ENCODE data around the gene DYNC1LI1.

Gene DYNC1LI1

DNA sequence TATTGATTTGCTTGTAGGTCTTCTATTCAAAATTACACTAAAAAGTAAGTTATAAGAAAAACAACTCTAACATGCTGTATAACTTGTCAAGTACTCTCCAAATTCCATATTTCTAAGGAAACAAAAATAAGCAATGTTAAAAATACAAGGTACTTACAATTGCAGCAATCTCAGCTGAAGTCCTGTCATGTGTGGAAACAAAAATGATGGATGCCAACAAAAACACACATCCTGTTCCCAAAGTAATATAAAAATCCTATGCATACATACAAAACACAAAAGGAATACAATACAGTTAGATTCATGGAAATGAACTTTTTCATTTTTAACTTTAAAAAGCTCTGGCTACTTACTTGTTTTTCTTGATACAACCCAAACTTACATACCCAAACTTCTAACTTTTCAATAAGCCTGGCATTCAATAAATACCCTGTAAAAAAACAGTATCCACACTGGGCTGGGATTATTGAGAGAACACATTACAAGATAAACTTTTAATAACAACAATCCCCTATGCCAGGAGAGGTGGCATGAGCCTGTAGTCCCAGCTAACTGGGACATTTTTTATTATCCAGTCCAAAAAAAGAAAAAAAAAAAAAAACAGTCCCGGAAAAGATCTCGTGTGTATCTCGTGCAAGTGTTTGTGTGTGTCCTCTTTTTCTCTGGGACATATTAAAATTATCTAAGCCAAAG, 82.7 kb downstream of the DYNC1LI1 start:
- DNase-seq: no peak

GRCh38 chr3:32484436-32484835, 86.2 kb downstream of the DYNC1LI1 start:
- DNase-seq: no peak

DNA sequence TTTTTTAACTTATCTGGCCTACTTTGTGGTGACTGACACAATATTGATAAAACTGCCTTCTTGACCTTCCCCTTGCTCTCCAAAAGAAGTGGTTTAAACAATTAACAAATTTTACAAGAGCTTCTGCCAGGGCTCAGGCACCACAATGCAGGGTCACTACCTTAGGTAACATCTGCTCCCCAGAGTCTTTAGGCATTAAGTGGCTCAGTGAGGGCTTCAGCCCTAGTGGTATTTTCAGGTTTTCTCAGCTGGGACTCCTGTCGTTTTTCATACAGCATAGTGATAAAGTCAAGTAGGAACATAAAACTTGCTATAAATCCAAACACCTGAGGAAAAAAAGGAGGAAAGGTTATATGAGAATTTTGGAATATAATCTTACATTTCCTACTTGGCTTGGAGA, 86.9 kb downstream of the DYNC1LI1 start:
- peak in 1 of 2 experiments; percentile 76 for DNase-seq

DNA sequence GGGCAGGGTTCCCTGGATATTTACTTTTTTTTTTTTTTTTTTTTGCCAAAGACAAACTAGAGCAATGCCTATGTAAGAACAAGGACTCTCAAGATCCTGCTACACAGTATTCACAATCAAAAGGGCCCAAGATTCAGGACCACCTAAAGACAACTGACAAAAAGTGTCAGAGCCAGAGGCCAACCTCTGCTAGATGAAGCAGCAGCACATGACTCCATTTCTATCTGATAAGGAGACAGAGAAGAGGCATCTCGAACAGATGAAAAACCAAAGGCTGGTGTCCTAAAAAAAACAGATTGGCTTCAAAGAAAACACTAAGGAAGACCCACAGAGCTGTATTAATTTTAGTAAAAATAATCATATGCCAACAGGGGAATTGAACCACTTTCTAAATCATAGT, 88.0 kb downstream of the DYNC1LI1 start:
- DNase-seq: no peak

DNA sequence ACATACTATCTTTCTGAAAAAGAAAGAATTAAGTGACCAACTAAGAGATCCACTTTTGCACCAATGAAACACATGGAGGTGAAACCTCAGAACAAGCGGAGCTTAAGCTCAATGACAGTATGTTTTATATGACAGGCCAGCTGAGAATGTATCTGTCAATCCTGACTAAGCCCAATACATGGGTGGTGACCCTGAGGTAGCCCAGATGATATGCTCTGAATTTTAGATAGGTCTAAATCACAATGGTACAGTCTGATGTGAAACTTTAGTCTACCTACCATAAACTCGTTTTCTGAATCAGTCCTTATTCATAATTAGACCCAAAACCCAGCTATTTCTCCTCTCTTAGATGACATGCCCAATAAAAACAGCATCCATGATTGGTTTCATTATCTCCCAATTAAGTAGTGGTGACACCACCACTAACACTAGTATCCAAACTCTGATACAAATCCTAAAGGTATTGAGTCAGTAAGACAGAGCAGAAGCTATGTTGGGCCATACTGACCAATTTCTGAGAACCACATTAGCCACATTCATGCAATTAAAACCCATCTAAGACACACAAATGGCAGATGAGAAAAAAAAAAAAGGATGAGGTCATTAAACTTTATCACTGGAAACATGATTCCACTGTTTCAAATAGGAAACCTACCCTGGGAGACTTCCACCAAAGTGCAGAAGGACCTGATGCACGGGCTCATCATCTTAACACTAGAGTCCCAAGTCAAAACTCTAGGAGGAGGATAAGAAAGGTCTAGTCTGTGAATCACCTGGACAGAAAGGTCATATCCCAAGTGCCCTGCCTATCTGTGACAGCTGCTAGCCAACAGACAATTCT, 88.6 kb downstream of the DYNC1LI1 start:
- no peak for DNase-seq

DNA sequence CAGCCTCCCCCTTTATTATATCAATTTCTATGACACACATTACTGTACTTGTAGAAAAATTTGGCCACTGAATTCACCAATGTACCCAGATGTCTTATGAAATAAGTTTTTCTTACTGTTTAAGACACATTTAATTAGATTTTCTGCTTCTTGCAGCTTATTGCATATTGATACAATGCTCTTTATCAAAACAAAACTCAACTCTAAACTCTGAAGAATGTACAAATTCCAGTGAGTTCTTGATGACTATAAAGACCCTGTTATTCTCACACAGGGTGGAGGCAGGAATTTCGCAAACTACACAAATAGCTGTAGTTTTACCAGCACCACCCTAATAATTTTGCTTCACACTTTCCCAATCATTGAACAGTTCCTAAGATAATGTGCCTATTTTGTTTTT, 90.1 kb downstream of the DYNC1LI1 start:
- DNase-seq: no peak

All from NCI-H524 (cell line).